BLaER1 treated with 17β-estradiol and CSF1 and Interleukin-3, amounts not matched to agents 10 nM and 100 nM (cell line): Measurements from ENCODE around the gene GIT1.
A peak's percentile ranks its signal among the peaks of the same experiment; 100 is the strongest.

ENCODE experiments used
- H3K27ac ChIP-seq, 11 experiments: shearing (Covaris generic); formaldehyde crosslinking; 2 replicates each; pipeline ENCODE4 v1.8.1; 2022
- H3K27me3 ChIP-seq, 11 experiments: shearing (Covaris generic); formaldehyde crosslinking; 2 replicates each; pipeline ENCODE4 v1.8.1; 2022
- H3K36me3 ChIP-seq, 11 experiments: shearing (Covaris generic); formaldehyde crosslinking; 2 replicates each; pipeline ENCODE4 v1.8.1; 2022
- H3K4me1 ChIP-seq, 10 experiments: shearing (Covaris generic); formaldehyde crosslinking; 2 replicates each; pipeline ENCODE4 v1.8.1; 2022
- H3K4me2 ChIP-seq, 11 experiments: shearing (Covaris generic); formaldehyde crosslinking; 2 replicates each; pipeline ENCODE4 v1.8.1; 2022
- H3K4me3 ChIP-seq, 10 experiments: shearing (Covaris generic); formaldehyde crosslinking; 2 replicates each; pipeline ENCODE4 v1.8.1; 2022
- H3K9ac ChIP-seq, 11 experiments: shearing (Covaris generic); formaldehyde crosslinking; 2 replicates each; pipeline ENCODE4 v1.8.1; 2022
- H3K9me3 ChIP-seq, 11 experiments: shearing (Covaris generic); formaldehyde crosslinking; replicated peaks in 1 of 11; 2 replicates each; pipeline ENCODE4 v1.8.1; 2022
- H4K20me1 ChIP-seq, 11 experiments: shearing (Covaris generic); formaldehyde crosslinking; 2 replicates each; pipeline ENCODE4 v1.8.1; 2022
- Cebpa-rat ChIP-seq, 11 experiments: shearing (Covaris generic); IDR thresholded peaks; 2 replicates each; pipeline ENCODE4 v1.8.1; 2022

Gene GIT1

GRCh38 chr17:29577385-29578211 is 11.8 kb downstream of the GIT1 start:
- Histone ChIP-seq H3K36me3 (peaks cover 92 to 97% (median 95%) of the 10 kb centered on the region in 11 experiments), H3K9me3 (no peaks in the 10 kb centered on the region), H3K27ac (peak overlapping the region in 1 of 11 experiments; percentile 15; a peak in 1 of 22 replicates), H3K4me2 (no peak overlapping the region), H3K4me3 (no peak overlapping the region), H4K20me1 (peaks cover 40 to 96% (median 80%) of the 10 kb centered on the region in 11 experiments; a peak in 21 of 22 replicates), H3K4me1 (peaks cover 28 to 65% (median 60%) of the 10 kb centered on the region in 10 experiments), H3K9ac (peak overlapping the region in 3 of 11 experiments; percentile 4 to 56 (median 20); a peak in 4 of 22 replicates), H3K27me3 (no peaks in the 10 kb centered on the region)
- TF ChIP-seq Cebpa-rat (IDR thresholded peaks at IDR 0.05), result no peak

DNA sequence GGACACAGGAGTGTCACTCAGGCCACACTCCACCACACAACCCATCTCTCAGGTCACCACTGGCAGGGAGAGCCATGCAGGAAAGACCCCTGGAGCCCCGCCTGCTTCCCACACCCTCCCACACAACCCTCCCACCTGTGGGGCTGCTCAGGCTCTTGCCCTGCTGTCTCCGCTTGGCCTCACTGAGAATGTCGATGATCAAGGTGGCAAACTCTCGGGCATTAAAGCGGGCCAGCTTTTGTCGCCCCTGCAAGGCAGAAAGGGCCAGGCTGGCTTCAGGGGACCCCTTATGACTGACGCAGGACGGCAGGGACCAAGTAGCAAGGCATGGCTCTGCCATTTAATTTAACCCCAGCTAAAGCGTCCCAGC is 12.5 kb downstream of the GIT1 start:
- H3K27ac ChIP-seq, result no peak overlapping the region; a peak in 1 of 22 replicates
- H3K9me3 ChIP-seq, result no peaks in the 10 kb centered on the region
- peak overlapping the region in 3 of 11 experiments; percentile 19 to 56 (median 38); a peak in 1 of 22 replicates for H3K9ac ChIP-seq
- no peaks in the 10 kb centered on the region for H3K27me3 ChIP-seq
- peaks cover 43 to 95% (median 79%) of the 10 kb centered on the region in 11 experiments; a peak in 21 of 22 replicates for H4K20me1 ChIP-seq
- no peak for TF ChIP-seq Cebpa-rat (IDR thresholded peaks at IDR 0.05)
- H3K4me2 ChIP-seq, result no peak overlapping the region
- H3K36me3 ChIP-seq, result peaks cover 86 to 95% (median 89%) of the 10 kb centered on the region in 11 experiments
- H3K4me3 ChIP-seq, result no peak overlapping the region
- peaks cover 33 to 67% (median 62%) of the 10 kb centered on the region in 10 experiments for H3K4me1 ChIP-seq

- no peak for TF ChIP-seq Cebpa-rat (IDR thresholded peaks at IDR 0.05)
- Histone ChIP-seq H3K4me1 (peaks cover 38 to 70% (median 64%) of the 10 kb centered on the region in 10 experiments), H3K9me3 (no peaks in the 10 kb centered on the region), H3K9ac (peak overlapping the region in 6 of 11 experiments; percentile 18 to 63 (median 38); a peak in 4 of 22 replicates), H3K4me2 (peak overlapping the region in 8 of 11 experiments; percentile 8 to 61 (median 42); a peak in 10 of 22 replicates), H3K27me3 (no peaks in the 10 kb centered on the region), H3K27ac (peak overlapping the region in 1 of 11 experiments; percentile 42; a peak in 1 of 22 replicates), H3K36me3 (peaks cover 80 to 95% (median 86%) of the 10 kb centered on the region in 11 experiments), H4K20me1 (peaks cover 49 to 95% (median 83%) of the 10 kb centered on the region in 11 experiments; a peak in 21 of 22 replicates), H3K4me3 (no peak overlapping the region)
Measured at GRCh38 chr17:29576214-29577000, 13.0 kb downstream of the GIT1 start.

GRCh38 chr17:29575511-29576213 is 13.8 kb downstream of the GIT1 start:
- no peak for TF ChIP-seq Cebpa-rat (IDR thresholded peaks at IDR 0.05)
- Histone ChIP-seq H3K27ac (peak overlapping the region in 5 of 11 experiments; percentile 22 to 42 (median 32); a peak in 4 of 22 replicates), H4K20me1 (peaks cover 56 to 96% (median 89%) of the 10 kb centered on the region in 11 experiments; a peak in 21 of 22 replicates), H3K9ac (peak overlapping the region in 8 of 11 experiments; percentile 9 to 63 (median 31); a peak in 13 of 22 replicates), H3K4me1 (peaks cover 36 to 70% (median 64%) of the 10 kb centered on the region in 10 experiments), H3K36me3 (peaks cover 73 to 95% (median 82%) of the 10 kb centered on the region in 11 experiments), H3K4me2 (peak overlapping the region in 8 of 11 experiments; percentile 8 to 61 (median 42); a peak in 14 of 22 replicates), H3K4me3 (no peak overlapping the region), H3K9me3 (no peaks in the 10 kb centered on the region), H3K27me3 (no peaks in the 10 kb centered on the region)

- no peaks in the 10 kb centered on the region for H3K27me3 ChIP-seq
- peaks cover 57 to 96% (median 89%) of the 10 kb centered on the region in 11 experiments; a peak in 21 of 22 replicates for H4K20me1 ChIP-seq
- H3K27ac ChIP-seq, result peak overlapping the region in 5 of 11 experiments; percentile 22 to 42 (median 32); a peak in 2 of 22 replicates
- peaks cover 69 to 91% (median 77%) of the 10 kb centered on the region in 11 experiments for H3K36me3 ChIP-seq
- no peaks in the 10 kb centered on the region for H3K9me3 ChIP-seq
- peaks cover 37 to 68% (median 65%) of the 10 kb centered on the region in 10 experiments for H3K4me1 ChIP-seq
- H3K9ac ChIP-seq, result peak overlapping the region in 8 of 11 experiments; percentile 9 to 63 (median 31); a peak in 9 of 22 replicates
- no peak for TF ChIP-seq Cebpa-rat (IDR thresholded peaks at IDR 0.05)
- H3K4me2 ChIP-seq, result peak overlapping the region in 8 of 11 experiments; percentile 8 to 81 (median 48); a peak in 11 of 22 replicates
- no peak overlapping the region for H3K4me3 ChIP-seq
Measured at GRCh38 chr17:29574732-29575510, 14.5 kb downstream of the GIT1 start.

DNA sequence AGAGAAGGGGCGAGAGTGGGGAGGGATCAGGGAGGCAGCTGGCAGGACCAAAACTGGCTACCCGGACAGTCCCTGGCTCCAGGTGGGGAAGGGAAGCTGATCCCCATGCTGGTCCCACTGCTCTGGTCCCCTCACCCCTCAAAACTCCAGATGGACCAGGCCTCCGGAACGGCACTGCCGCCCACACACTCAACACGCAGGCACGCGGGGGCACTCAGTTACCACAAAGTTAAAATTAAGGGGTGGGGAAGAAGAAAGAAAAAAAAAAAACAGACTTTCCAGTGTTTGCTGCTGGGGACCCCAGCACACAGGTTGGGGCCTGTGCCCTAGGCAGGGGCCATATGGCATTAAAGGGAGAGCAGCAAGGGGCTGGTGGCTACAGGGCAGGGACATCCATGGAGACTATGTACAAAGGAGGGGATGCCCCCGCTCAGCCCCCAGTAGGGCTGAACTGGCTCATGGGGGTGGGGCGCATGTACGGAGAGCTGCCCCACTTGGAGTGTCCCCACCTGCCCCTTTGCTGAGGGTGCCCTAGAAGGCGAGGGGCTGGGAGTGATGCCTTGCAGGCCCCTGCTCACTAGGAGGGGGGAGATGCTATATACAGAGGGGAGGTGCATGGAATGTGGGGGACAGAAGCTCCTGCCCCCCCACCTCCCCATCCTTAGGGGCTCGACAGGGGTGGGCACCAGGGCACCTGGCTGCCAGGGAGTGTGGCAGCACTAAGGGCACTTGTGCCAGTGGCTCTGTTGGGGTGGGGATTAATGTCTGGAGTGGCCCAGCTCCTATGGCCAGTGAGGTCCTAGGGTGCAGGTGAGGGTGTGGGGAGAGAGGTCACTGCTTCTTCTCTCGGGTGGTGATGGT is 15.3 kb downstream of the GIT1 start:
- no peaks in the 10 kb centered on the region for H3K9me3 ChIP-seq
- H3K4me1 ChIP-seq, result peaks cover 45 to 77% (median 72%) of the 10 kb centered on the region in 10 experiments
- peaks cover 58 to 94% (median 83%) of the 10 kb centered on the region in 11 experiments; a peak in 21 of 22 replicates for H4K20me1 ChIP-seq
- no peak overlapping the region for H3K4me3 ChIP-seq
- peak overlapping the region in 5 of 11 experiments; percentile 2 to 66 (median 19); a peak in 3 of 22 replicates for H3K9ac ChIP-seq
- TF ChIP-seq Cebpa-rat (IDR thresholded peaks at IDR 0.05), result no peak
- 0 out of 22 replicates have a peak overlapping the region, but pooled peaks of 1 of the 11 experiments have one; percentile 45 for H3K27ac ChIP-seq
- H3K27me3 ChIP-seq, result no peaks in the 10 kb centered on the region
- H3K36me3 ChIP-seq, result peaks cover 61 to 83% (median 69%) of the 10 kb centered on the region in 11 experiments
- H3K4me2 ChIP-seq, result peak overlapping the region in 10 of 11 experiments; percentile 9 to 94 (median 77); a peak in 10 of 22 replicates

GRCh38 chr17:29573558-29573869 is 15.9 kb downstream of the GIT1 start:
- H3K27ac ChIP-seq, result peak overlapping the region in 1 of 11 experiments; percentile 45; a peak in 1 of 22 replicates
- no peak overlapping the region for H3K4me3 ChIP-seq
- peak overlapping the region in 6 of 11 experiments; percentile 2 to 66 (median 43); a peak in 3 of 22 replicates for H3K9ac ChIP-seq
- H3K4me2 ChIP-seq, result peak overlapping the region; percentile 65 to 94 (median 81); a peak in 21 of 22 replicates
- peaks cover 58 to 93% (median 80%) of the 10 kb centered on the region in 11 experiments; a peak in 21 of 22 replicates for H4K20me1 ChIP-seq
- TF ChIP-seq Cebpa-rat (IDR thresholded peaks at IDR 0.05), result no peak
- H3K27me3 ChIP-seq, result no peaks in the 10 kb centered on the region
- no peaks in the 10 kb centered on the region for H3K9me3 ChIP-seq
- peaks cover 55 to 77% (median 63%) of the 10 kb centered on the region in 11 experiments for H3K36me3 ChIP-seq
- peaks cover 47 to 79% (median 75%) of the 10 kb centered on the region in 10 experiments for H3K4me1 ChIP-seq
